ENCODE results near the gene TRIM9.

Gene TRIM9

GRCh38 chr14:51119411-51120051 lies 24.6 kb upstream of the TRIM9 start:
- no peak overlapping the region for H3K27ac ChIP-seq
- no peaks in the 10 kb centered on the region for H3K36me3 ChIP-seq
- H4K20me1 ChIP-seq = no peaks in the 10 kb centered on the region
- H3K9me3 ChIP-seq = no peaks in the 10 kb centered on the region
- H3K4me3 ChIP-seq = no peak overlapping the region
- H3K4me2 ChIP-seq = no peak overlapping the region
- H3K9ac ChIP-seq = no peak overlapping the region
- H3K4me1 ChIP-seq = peaks cover 4% of the 10 kb centered on the region; the same call in 1 of the 2 replicates
- TF ChIP-seq Cebpa-rat (IDR thresholded peaks at IDR 0.05) = no peak
- no peaks in the 10 kb centered on the region for H3K27me3 ChIP-seq

GRCh38 chr14:51118993-51119392 lies 24.1 kb upstream of the TRIM9 start:
- Histone ChIP-seq H3K27me3 (no peaks in the 10 kb centered on the region), H3K9ac (no peak overlapping the region), H3K4me3 (no peak overlapping the region), H3K36me3 (no peaks in the 10 kb centered on the region), H4K20me1 (no peaks in the 10 kb centered on the region), H3K9me3 (no peaks in the 10 kb centered on the region), H3K4me1 (peaks cover 4% of the 10 kb centered on the region; the same call in 1 of the 2 replicates), H3K27ac (no peak overlapping the region), H3K4me2 (no peak overlapping the region)
- TF ChIP-seq Cebpa-rat (IDR thresholded peaks at IDR 0.05) = no peak

GRCh38 chr14:51117593-51117992 lies 22.7 kb upstream of the TRIM9 start:
- Histone ChIP-seq H3K27ac (no peak overlapping the region), H3K9me3 (no peaks in the 10 kb centered on the region), H3K9ac (no peak overlapping the region), H3K4me3 (no peak overlapping the region), H3K4me1 (peaks cover 4% of the 10 kb centered on the region; the same call in 1 of the 2 replicates), H3K36me3 (no peaks in the 10 kb centered on the region), H3K27me3 (no peaks in the 10 kb centered on the region), H3K4me2 (0 out of 2 replicates have a peak overlapping the region, but pooled peaks have one; percentile 7), H4K20me1 (no peaks in the 10 kb centered on the region)
- TF ChIP-seq Cebpa-rat (IDR thresholded peaks at IDR 0.05) = no peak

- H3K9ac ChIP-seq = no peak overlapping the region
- no peak for TF ChIP-seq Cebpa-rat (IDR thresholded peaks at IDR 0.05)
- no peak overlapping the region for H3K4me3 ChIP-seq
- no peaks in the 10 kb centered on the region for H3K9me3 ChIP-seq
- no peaks in the 10 kb centered on the region for H4K20me1 ChIP-seq
- peaks cover 4% of the 10 kb centered on the region; the same call in 1 of the 2 replicates for H3K4me1 ChIP-seq
- no peak overlapping the region for H3K4me2 ChIP-seq
- no peak overlapping the region for H3K27ac ChIP-seq
- H3K36me3 ChIP-seq = no peaks in the 10 kb centered on the region
- no peaks in the 10 kb centered on the region for H3K27me3 ChIP-seq
Observed at GRCh38 chr14:51116682-51117081, 21.8 kb upstream of the TRIM9 start.

GRCh38 chr14:51109651-51110050 lies 14.7 kb upstream of the TRIM9 start:
- H3K9ac ChIP-seq = no peak overlapping the region
- H3K27me3 ChIP-seq = no peaks in the 10 kb centered on the region
- H4K20me1 ChIP-seq = no peaks in the 10 kb centered on the region
- H3K36me3 ChIP-seq = no peaks in the 10 kb centered on the region
- no peak for TF ChIP-seq Cebpa-rat (IDR thresholded peaks at IDR 0.05)
- H3K9me3 ChIP-seq = no peaks in the 10 kb centered on the region
- H3K4me1 ChIP-seq = peaks cover 7% of the 10 kb centered on the region; the same call in 1 of the 2 replicates
- no peak overlapping the region for H3K4me2 ChIP-seq
- H3K27ac ChIP-seq = no peak overlapping the region
- H3K4me3 ChIP-seq = no peak overlapping the region

- Histone ChIP-seq H3K36me3 (no peaks in the 10 kb centered on the region), H3K9ac (no peak overlapping the region), H3K27ac (no peak overlapping the region), H3K4me3 (no peak overlapping the region), H3K4me1 (peaks cover 7% of the 10 kb centered on the region; the same call in 1 of the 2 replicates), H3K27me3 (no peaks in the 10 kb centered on the region), H3K4me2 (no peak overlapping the region), H3K9me3 (no peaks in the 10 kb centered on the region), H4K20me1 (no peaks in the 10 kb centered on the region)
- TF ChIP-seq Cebpa-rat (IDR thresholded peaks at IDR 0.05) = no peak
Observed at GRCh38 chr14:51107801-51108200, 12.9 kb upstream of the TRIM9 start.

GRCh38 chr14:51104467-51104866 lies 9.6 kb upstream of the TRIM9 start:
- no peak overlapping the region for H3K9ac ChIP-seq
- no peaks in the 10 kb centered on the region for H3K36me3 ChIP-seq
- no peaks in the 10 kb centered on the region for H3K27me3 ChIP-seq
- H3K9me3 ChIP-seq = no peaks in the 10 kb centered on the region
- no peaks in the 10 kb centered on the region for H4K20me1 ChIP-seq
- H3K4me2 ChIP-seq = no peak overlapping the region
- H3K27ac ChIP-seq = no peak overlapping the region
- H3K4me1 ChIP-seq = peaks cover 7% of the 10 kb centered on the region; the same call in 1 of the 2 replicates
- no peak for TF ChIP-seq Cebpa-rat (IDR thresholded peaks at IDR 0.05)
- no peak overlapping the region for H3K4me3 ChIP-seq

- Histone ChIP-seq H3K27me3 (peaks cover 23% of the 10 kb centered on the region), H3K9ac (no peak overlapping the region), H3K9me3 (no peaks in the 10 kb centered on the region), H3K4me1 (peaks cover 26% of the 10 kb centered on the region), H3K27ac (no peak overlapping the region), H3K36me3 (no peaks in the 10 kb centered on the region), H3K4me2 (no peak overlapping the region), H4K20me1 (0 out of 2 replicates have a peak, but pooled peaks cover 12% of the 10 kb centered on the region), H3K4me3 (no peak overlapping the region)
- no peak for TF ChIP-seq Cebpa-rat (IDR thresholded peaks at IDR 0.05)
Observed at GRCh38 chr14:51097287-51097686, 2.4 kb upstream of the TRIM9 start.

- Histone ChIP-seq H3K4me1 (peaks cover 26% of the 10 kb centered on the region), H3K27me3 (peaks cover 23% of the 10 kb centered on the region), H3K36me3 (no peaks in the 10 kb centered on the region)
Observed at GRCh38 chr14:51096870-51097269, 2.0 kb upstream of the TRIM9 start.

More at GRCh38 chr14:51096870-51097269, 2.0 kb upstream of the TRIM9 start:
- TF ChIP-seq Cebpa-rat (IDR thresholded peaks at IDR 0.05) = no peak
- H3K4me3 ChIP-seq = no peak overlapping the region
- H3K27ac ChIP-seq = no peak overlapping the region
- H4K20me1 ChIP-seq = 0 out of 2 replicates have a peak, but pooled peaks cover 12% of the 10 kb centered on the region
- no peak overlapping the region for H3K4me2 ChIP-seq
- no peak overlapping the region for H3K9ac ChIP-seq
- no peaks in the 10 kb centered on the region for H3K9me3 ChIP-seq

Data from BLaER1 (cell line).